H9 (cell line): ENCODE measurements around the gene ETF1. TPM values are rescaled to one million over a fixed set of nuclear protein-coding genes. Genes with fewer than 3 reads are reported as not detected.

Experiments used
- DNase-seq: peaks from one replicate; pipeline ENCODE4 v3.0.0-alpha.2; 2017
- H2AFZ ChIP-seq: one replicate; pipeline ENCODE4 v1.6.1; 2013; ENCODE audit warnings: mild to moderate bottlenecking, low read length, control low read depth, moderate library complexity
- H2AK5ac ChIP-seq: 2 replicates; pipeline ENCODE4 v1.6.1; 2013; ENCODE audit warnings: low read length, control low read depth, mixed read lengths; ENCODE audit not compliant: insufficient read length
- H2BK120ac ChIP-seq: one replicate; pipeline ENCODE4 v1.6.1; 2013; ENCODE audit warnings: low read depth, mild to moderate bottlenecking, low read length, control low read depth, inconsistent platforms; ENCODE audit not compliant: poor library complexity, severe bottlenecking
- H2BK12ac ChIP-seq: 2 replicates; pipeline ENCODE4 v1.6.1; 2013; ENCODE audit warnings: low read length, control low read depth, mixed read lengths, low read depth; ENCODE audit not compliant: insufficient read length
- H2BK15ac ChIP-seq: 2 replicates; pipeline ENCODE4 v1.6.1; 2013; ENCODE audit warnings: low read depth, low read length, control low read depth
- H2BK20ac ChIP-seq: one replicate; pipeline ENCODE4 v1.6.1; 2013; ENCODE audit warnings: low read depth, mild to moderate bottlenecking, low read length, control low read depth, inconsistent platforms; ENCODE audit not compliant: poor library complexity, severe bottlenecking
- H2BK5ac ChIP-seq: 2 replicates; pipeline ENCODE4 v1.6.1; 2013; ENCODE audit warnings: low read length, control low read depth, mixed read lengths; ENCODE audit not compliant: insufficient read length
- H3K14ac ChIP-seq: 2 replicates; pipeline ENCODE4 v1.6.1; 2013; ENCODE audit warnings: low read length, control low read depth; ENCODE audit not compliant: insufficient read depth
- H3K18ac ChIP-seq: 2 replicates; pipeline ENCODE4 v1.6.1; 2013; ENCODE audit warnings: low read depth, mild to moderate bottlenecking, mixed read lengths, low read length, control low read depth; ENCODE audit not compliant: insufficient read length
- H3K23ac ChIP-seq: 2 replicates; pipeline ENCODE4 v1.6.1; 2013; ENCODE audit warnings: low read length, control low read depth, mixed read lengths, low read depth; ENCODE audit not compliant: insufficient read length
- H3K23me2 ChIP-seq: 2 replicates; pipeline ENCODE4 v1.6.1; 2013; ENCODE audit warnings: low read depth, mild to moderate bottlenecking, mixed read lengths, low read length, control low read depth; ENCODE audit not compliant: insufficient read length, poor library complexity, severe bottlenecking
- H3K27ac ChIP-seq: 2 replicates; pipeline ENCODE4 v1.5.1; 2013; ENCODE audit warnings: low read length, control low read depth, mixed read lengths, low read depth; ENCODE audit not compliant: insufficient read length
- H3K27me3 ChIP-seq: 2 replicates; pipeline ENCODE4 v1.6.1; 2013; ENCODE audit warnings: low read length, control low read depth, inconsistent platforms; ENCODE audit not compliant: insufficient read depth
- H3K4ac ChIP-seq: 2 replicates; pipeline ENCODE4 v1.6.1; 2013; ENCODE audit warnings: low read depth, mild to moderate bottlenecking, control low read depth, inconsistent platforms, low read length, moderate library complexity
- H3K4me1 ChIP-seq: 2 replicates; pipeline ENCODE4 v1.6.1; 2013; ENCODE audit warnings: low read length, control low read depth, inconsistent platforms; ENCODE audit not compliant: insufficient read depth
- H3K4me2 ChIP-seq: 2 replicates; pipeline ENCODE4 v1.6.1; 2013; ENCODE audit warnings: low read length, control low read depth, mixed read lengths; ENCODE audit not compliant: insufficient read length, insufficient read depth
- H3K56ac ChIP-seq: 2 replicates; pipeline ENCODE4 v1.6.1; 2013; ENCODE audit warnings: low read depth, mild to moderate bottlenecking, mixed read lengths, low read length, control low read depth; ENCODE audit not compliant: insufficient read length
- H3K79me1 ChIP-seq: 2 replicates; pipeline ENCODE4 v1.6.1; 2013; ENCODE audit warnings: low read depth, mild to moderate bottlenecking, moderate library complexity, low read length, control low read depth, inconsistent platforms; ENCODE audit not compliant: insufficient read depth, poor library complexity, severe bottlenecking
- H3K79me2 ChIP-seq: 2 replicates; pipeline ENCODE4 v1.6.1; 2013; ENCODE audit warnings: low read length, control low read depth, inconsistent platforms; ENCODE audit not compliant: insufficient read depth
- H3K9ac ChIP-seq: 2 replicates; pipeline ENCODE4 v1.6.1; 2013; ENCODE audit warnings: low read length, control low read depth, mixed read lengths; ENCODE audit not compliant: insufficient read length; ENCODE audit errors: extremely low read depth
- H3K9me3 ChIP-seq: one replicate; pipeline ENCODE4 v1.6.1; 2013; ENCODE audit warnings: low read depth, low read length, inconsistent platforms; ENCODE audit not compliant: control insufficient read depth
- H3T11ph ChIP-seq: one replicate; pipeline ENCODE4 v1.6.1; 2013; ENCODE audit warnings: mild to moderate bottlenecking, low read length, control low read depth, inconsistent platforms
- H4K20me1 ChIP-seq: one replicate; pipeline ENCODE4 v1.6.1; 2013; ENCODE audit not compliant: control insufficient read depth, insufficient read length, insufficient read depth
- H4K5ac ChIP-seq: 2 replicates; pipeline ENCODE4 v1.6.1; 2013; ENCODE audit warnings: low read depth, mild to moderate bottlenecking, mixed read lengths, low read length, control low read depth; ENCODE audit not compliant: insufficient read length
- H4K8ac ChIP-seq: replicated peaks from 2 replicates; pipeline ENCODE4 v1.6.1; 2013; ENCODE audit warnings: low read length, control low read depth, mixed read lengths, low read depth; ENCODE audit not compliant: insufficient read length
- H4K91ac ChIP-seq: 2 replicates; pipeline ENCODE4 v1.6.1; 2013; ENCODE audit warnings: low read depth, mild to moderate bottlenecking, moderate library complexity, mixed read lengths, low read length, control low read depth; ENCODE audit not compliant: insufficient read length
- H3K27ac Mint-ChIP-seq, 3 experiments: 2 replicates in 2 of 3; 3 replicates in 1 of 3; pipeline ENCODE4 v1.8.0; 2020 to 2021; ENCODE audit warnings: mixed read lengths in 3 of 3, mild to moderate bottlenecking in 1 of 3, moderate library complexity in 1 of 3
- H3K27me3 Mint-ChIP-seq: 2 replicates; pipeline ENCODE4 v1.8.0; 2021; ENCODE audit warnings: low read depth, mild to moderate bottlenecking, moderate library complexity, mixed read lengths
- H3K36me3 Mint-ChIP-seq, 3 experiments: 2 replicates in 2 of 3; 3 replicates in 1 of 3; pipeline ENCODE4 v1.8.0; 2020 to 2021; ENCODE audit warnings: low read depth in 3 of 3, mixed read lengths in 3 of 3; ENCODE audit not compliant: insufficient read depth in 1 of 3
- H3K4me1 Mint-ChIP-seq, 2 experiments: 2 replicates each; pipeline ENCODE4 v1.8.0; 2020; ENCODE audit warnings: mixed read lengths in 2 of 2
- H3K4me3 Mint-ChIP-seq, 2 experiments: 2 replicates in 1 of 2; 3 replicates in 1 of 2; pipeline ENCODE4 v1.8.0; 2020 to 2021; ENCODE audit warnings: mild to moderate bottlenecking in 2 of 2, mixed read lengths in 2 of 2, moderate library complexity in 1 of 2
- H3K9me3 Mint-ChIP-seq, 2 experiments: 2 replicates in 1 of 2; 3 replicates in 1 of 2; pipeline ENCODE4 v1.8.0; 2020; ENCODE audit warnings: mild to moderate bottlenecking in 2 of 2, mixed read lengths in 2 of 2, moderate library complexity in 1 of 2
- CTCF ChIP-seq: fragments of 200-600 bp; sonication (generic); conservative IDR thresholded peaks from 3 replicates; pipeline ENCODE4 v1.8.0; 2021; ENCODE audit warnings: antibody characterized with exemption, mild to moderate bottlenecking
- WGBS: extraction: QIAGEN DNeasy Blood & Tissue Kit; methylation state at CpG from one replicate; pipeline ENCODE4 v1.1.7; 2013; ENCODE audit warnings: missing lambda C conversion rate, low lambda C conversion rate, mixed read lengths; ENCODE audit not compliant: insufficient read length; ENCODE audit errors: extremely low coverage; 5-methylcytosine and 5-hydroxymethylcytosine counted together
- total RNA-seq: library from RNA; stranded (reverse); gene quantifications from 2 replicates; pipeline ENCODE4 v1.2.1, GENCODE V29; 2021

The ETF1 gene
- total RNA-seq, 1 experiment from 2014 or later: 175 TPM

DNA sequence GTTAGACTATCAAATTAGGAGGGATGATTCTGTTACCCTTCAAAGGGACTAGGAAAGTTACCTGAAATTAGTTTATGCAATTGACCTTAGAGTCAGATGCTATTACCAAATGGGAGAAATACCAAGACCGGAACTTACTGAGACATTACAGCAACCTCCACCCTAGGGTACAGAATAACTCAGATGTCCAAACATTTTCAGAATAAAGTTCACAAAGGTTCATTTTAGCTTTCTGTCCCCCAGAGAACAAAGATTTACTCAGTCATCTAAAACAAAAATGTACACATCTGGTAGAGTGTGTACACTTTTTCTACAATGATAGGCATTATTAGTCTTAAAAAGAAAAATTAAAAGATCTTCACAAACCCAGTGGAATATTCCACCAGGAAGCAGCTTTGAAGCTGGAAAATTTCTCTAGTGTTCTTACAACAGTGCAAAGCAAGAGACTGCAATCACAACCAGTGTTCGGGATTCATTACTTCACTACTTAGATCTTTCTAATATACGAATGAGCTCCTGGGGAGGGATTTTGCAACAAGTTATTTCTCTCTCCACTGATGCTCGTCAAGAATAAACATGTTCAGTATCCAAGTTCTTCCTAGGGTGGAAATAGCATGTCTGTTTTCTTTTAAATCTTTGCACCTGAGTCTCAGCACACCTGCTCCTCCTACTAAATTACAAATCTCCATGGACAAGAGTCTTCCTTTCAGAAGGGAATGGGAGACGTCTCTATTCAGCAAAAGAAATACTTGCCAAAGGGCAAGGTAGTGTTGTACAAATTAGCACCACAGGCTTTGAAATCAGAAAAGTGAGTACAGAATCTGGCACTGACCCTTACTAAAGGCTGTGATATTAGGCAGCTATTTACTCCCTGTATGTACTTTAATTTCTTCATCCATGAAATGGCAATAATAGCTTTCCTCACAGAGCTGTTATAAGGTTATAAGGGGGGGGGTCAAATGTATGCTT lies 8.8 kb downstream of the ETF1 start:
- Mint-ChIP-seq H3K9me3 (no peaks in the 10 kb centered on the region), H3K4me1 (peaks cover 11 to 14% of the 10 kb centered on the region in 2 experiments), H3K27me3 (no peaks in the 10 kb centered on the region), H3K36me3 (peaks cover 32 to 54% (median 53%) of the 10 kb centered on the region in 3 experiments; a peak in 6 of 7 replicates), H3K27ac (peak overlapping the region in 1 of 3 experiments; percentile 46; a peak in 2 of 7 replicates), H3K4me3 (no peak overlapping the region)
- Histone ChIP-seq H3K9me3 (no peaks in the 10 kb centered on the region), H2BK15ac (no peak overlapping the region), H3K4me2 (no peak overlapping the region), H3K18ac (no peak overlapping the region), H4K5ac (no peak overlapping the region), H3T11ph (no peak overlapping the region), H3K14ac (no peak overlapping the region), H2BK120ac (no peak overlapping the region), H2BK12ac (no peak overlapping the region), H2AFZ (no peak overlapping the region), H3K56ac (no peak overlapping the region), H3K23me2 (no peaks in the 10 kb centered on the region), H3K79me1 (peaks cover 3% of the 10 kb centered on the region), H3K27ac (no peak overlapping the region), H3K9ac (no peak overlapping the region), H3K27me3 (no peaks in the 10 kb centered on the region), H2BK5ac (no peak overlapping the region), H3K4ac (no peak overlapping the region), H4K91ac (no peak overlapping the region), H4K20me1 (no peaks in the 10 kb centered on the region), H3K4me1 (no peaks in the 10 kb centered on the region; the same call in 1 of the 2 replicates), H2AK5ac (no peak overlapping the region), H2BK20ac (no peak overlapping the region), H3K79me2 (peaks cover 72% of the 10 kb centered on the region), H4K8ac (no peak overlapping the region), H3K23ac (no peak overlapping the region)
- no peak for DNase-seq
- WGBS: no CpG with 5 or more reads among the region's 5 CpGs
- TF ChIP-seq CTCF: no peak
